ENCODE measurements around the gene NKPD1.
A peak's percentile ranks its signal among the peaks of the same experiment; 100 is the strongest.

The NKPD1 gene

GRCh38 chr19:45117671-45118070, 43.1 kb downstream of the NKPD1 start:
- DNase-seq (ENCODE audit: low read depth in 3 of 3), result no peak

- peak; percentile 38 to 72 (median 41) for DNase-seq (ENCODE audit: low read depth in 3 of 3)
Observed at GRCh38 chr19:45117167-45117594, 43.6 kb downstream of the NKPD1 start.

- no peak for DNase-seq (ENCODE audit: low read depth in 3 of 3)
Observed at GRCh38 chr19:45115809-45116615, 44.8 kb downstream of the NKPD1 start.

- no peak for DNase-seq (ENCODE audit: low read depth in 3 of 3)
Observed at GRCh38 chr19:45114116-45114515, 46.7 kb downstream of the NKPD1 start.

GRCh38 chr19:45113628-45114027, 47.2 kb downstream of the NKPD1 start:
- DNase-seq (ENCODE audit: low read depth in 3 of 3), result no peak

- no peak for DNase-seq (ENCODE audit: low read depth in 3 of 3)
Observed at GRCh38 chr19:45112111-45112827, 48.5 kb downstream of the NKPD1 start.
